OCI-LY7 (cell line): Measurements from ENCODE around the gene SORCS3. TPM values are rescaled to one million over a fixed set of nuclear protein-coding genes. Genes with fewer than 3 reads are reported as not detected.

Experiments used
- BruUV-seq: library from RNA; stranded (reverse); fragments of 400-500 nt; replicated peaks from 2 replicates; lab custom pipeline; 2021; lab: Mats Ljungman, UMichigan
- CTCF ChIA-PET: fragments of 300-600 bp; sonication (Branson Sonifier 250); formaldehyde crosslinking; loops from one replicate; lab custom pipeline; 2022; ENCODE audit warnings: antibody characterized with exemption; ENCODE audit not compliant: unreplicated experiment; lab: Charles Lee
- POLR2A ChIA-PET: fragments of 300-600 bp; sonication (Branson Sonifier 250); formaldehyde crosslinking; loops from one replicate; lab custom pipeline; 2022; ENCODE audit warnings: antibody characterized with exemption; lab: Charles Lee
- DNase-seq: peaks from one replicate; pipeline ENCODE4 v3.0.0-alpha.2; 2015; ENCODE audit warnings: low spot score
- H2AFZ ChIP-seq: fragments of 200-600 bp; sonication (generic), shearing (Covaris generic); 2 replicates; pipeline ENCODE4 v1.6.1; 2014; ENCODE audit warnings: mild to moderate bottlenecking, antibody characterized with exemption, low read length, moderate library complexity
- H3K27ac ChIP-seq: fragments of 200-600 bp; sonication (generic); 2 replicates; pipeline ENCODE4 v1.5.1; 2014; ENCODE audit warnings: mixed run types, low read depth, mild to moderate bottlenecking, moderate library complexity, low read length, inconsistent platforms; ENCODE audit not compliant: poor library complexity, severe bottlenecking
- H3K36me3 ChIP-seq: fragments of 200-600 bp; sonication (generic); 2 replicates; pipeline ENCODE4 v1.6.1; 2014; ENCODE audit warnings: mild to moderate bottlenecking, antibody characterized with exemption, low read length, moderate library complexity, mixed read lengths; ENCODE audit not compliant: insufficient read depth
- H3K4me1 ChIP-seq: fragments of 200-600 bp; sonication (generic); 2 replicates; pipeline ENCODE4 v1.5.1; 2014; ENCODE audit warnings: mild to moderate bottlenecking, low read length; ENCODE audit not compliant: insufficient read depth, poor library complexity, severe bottlenecking
- H3K4me2 ChIP-seq: fragments of 200-600 bp; sonication (generic); 2 replicates; pipeline ENCODE4 v1.6.1; 2014; ENCODE audit warnings: mild to moderate bottlenecking, low read length
- H3K4me3 ChIP-seq: fragments of 200-600 bp; sonication (generic); 2 replicates; pipeline ENCODE4 v1.5.1; 2014; ENCODE audit warnings: mild to moderate bottlenecking, low read depth, low read length; ENCODE audit not compliant: poor library complexity, severe bottlenecking
- H3K79me2 ChIP-seq: fragments of 200-600 bp; sonication (generic); 2 replicates; pipeline ENCODE4 v1.6.1; 2016; ENCODE audit warnings: low read depth, mild to moderate bottlenecking, low read length, moderate library complexity, mixed read lengths; ENCODE audit not compliant: insufficient read depth
- H3K9me2 ChIP-seq: fragments of 200-600 bp; sonication (generic); 2 replicates; pipeline ENCODE4 v1.6.1; 2016; ENCODE audit warnings: mild to moderate bottlenecking, low read length, mixed read lengths; ENCODE audit not compliant: insufficient read depth
- H3K9me3 ChIP-seq: fragments of 200-600 bp; sonication (generic); 2 replicates; pipeline ENCODE4 v1.6.1; 2014; ENCODE audit warnings: mild to moderate bottlenecking, mixed run types, low read length, mixed read lengths
- H4K20me1 ChIP-seq: fragments of 200-600 bp; sonication (generic); 2 replicates; pipeline ENCODE4 v1.6.1; 2014; ENCODE audit warnings: mild to moderate bottlenecking, antibody characterized with exemption, low read length, moderate library complexity, mixed read lengths; ENCODE audit not compliant: insufficient read depth
- EZH2phosphoT487 ChIP-seq: fragments of 200-600 bp; sonication (generic); IDR thresholded peaks from 2 replicates; pipeline ENCODE4 v1.6.1; 2018; ENCODE audit warnings: low read depth, borderline replicate concordance, mild to moderate bottlenecking, mixed run types, antibody characterized with exemption, low read length, moderate library complexity, mixed read lengths
- intact Hi-C: fragments of 100-400 bp; cut with micrococcal nuclease; formaldehyde crosslinking; loops from one replicate; pipeline ENCODE4 v1.10.0; 2022; ENCODE audit not compliant: unreplicated experiment
- total RNA-seq, 2 experiments: library from RNA; depleted of rRNA in 1 of 2; stranded (reverse); fragments of >200 nt in 1 of 2; shearing (Covaris generic) in 1 of 2; gene quantifications; 2 replicates each; pipeline ENCODE4 v1.2.3, GENCODE V29; 2014 to 2022
- TF ChIP-seq, protein P1 (sequence below): fragments of 200-600 bp; sonication (generic); conservative IDR thresholded peaks from 2 replicates; pipeline ENCODE4 v1.5.1; 2014; ENCODE audit warnings: mild to moderate bottlenecking, antibody characterized with exemption, low read length, moderate library complexity, mixed read lengths

The SORCS3 gene
- total RNA-seq, 2 experiments from 2014 or later, result not detected

DNA sequence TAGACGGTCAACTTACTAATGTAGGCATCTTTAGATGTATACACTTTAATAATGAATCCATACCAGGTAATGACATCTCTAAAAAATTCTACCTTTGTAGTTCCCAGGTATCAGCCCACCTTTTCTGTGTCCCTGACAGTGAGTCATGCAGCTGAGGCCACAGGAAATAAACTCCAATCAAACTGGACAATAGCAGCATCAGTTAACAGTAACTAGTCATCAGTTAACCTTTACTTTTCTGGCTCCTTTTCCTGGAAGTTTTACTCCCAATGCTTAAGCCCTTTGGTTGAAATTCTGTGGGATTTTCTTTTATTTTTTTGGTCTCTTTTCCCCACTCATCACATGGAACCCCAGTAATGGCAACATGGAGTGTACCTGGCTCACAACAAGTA lies 617.6 kb downstream of the SORCS3 start:
- intact Hi-C loops, result no loop called here
- no peak overlapping the region for H3K27ac ChIP-seq
- no peak overlapping the region for H3K4me2 ChIP-seq
- no peaks in the 10 kb centered on the region for H3K36me3 ChIP-seq
- ChIA-PET CTCF (no interaction called here), POLR2A (interaction anchor here (0.6 kb wide), 1 partner anchor 401 kb away, joined by 3 read pairs; no protein-coding TSS in a partner anchor)
- no peak for TF ChIP-seq EZH2phosphoT487
- TF ChIP-seq, protein P1, sequence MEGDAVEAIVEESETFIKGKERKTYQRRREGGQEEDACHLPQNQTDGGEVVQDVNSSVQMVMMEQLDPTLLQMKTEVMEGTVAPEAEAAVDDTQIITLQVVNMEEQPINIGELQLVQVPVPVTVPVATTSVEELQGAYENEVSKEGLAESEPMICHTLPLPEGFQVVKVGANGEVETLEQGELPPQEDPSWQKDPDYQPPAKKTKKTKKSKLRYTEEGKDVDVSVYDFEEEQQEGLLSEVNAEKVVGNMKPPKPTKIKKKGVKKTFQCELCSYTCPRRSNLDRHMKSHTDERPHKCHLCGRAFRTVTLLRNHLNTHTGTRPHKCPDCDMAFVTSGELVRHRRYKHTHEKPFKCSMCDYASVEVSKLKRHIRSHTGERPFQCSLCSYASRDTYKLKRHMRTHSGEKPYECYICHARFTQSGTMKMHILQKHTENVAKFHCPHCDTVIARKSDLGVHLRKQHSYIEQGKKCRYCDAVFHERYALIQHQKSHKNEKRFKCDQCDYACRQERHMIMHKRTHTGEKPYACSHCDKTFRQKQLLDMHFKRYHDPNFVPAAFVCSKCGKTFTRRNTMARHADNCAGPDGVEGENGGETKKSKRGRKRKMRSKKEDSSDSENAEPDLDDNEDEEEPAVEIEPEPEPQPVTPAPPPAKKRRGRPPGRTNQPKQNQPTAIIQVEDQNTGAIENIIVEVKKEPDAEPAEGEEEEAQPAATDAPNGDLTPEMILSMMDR, result no peak
- H3K4me1 ChIP-seq, result no peaks in the 10 kb centered on the region
- H3K79me2 ChIP-seq, result no peaks in the 10 kb centered on the region
- no peak for DNase-seq
- H2AFZ ChIP-seq, result no peak overlapping the region
- no peak overlapping the region for H3K4me3 ChIP-seq
- no TSS peak for BruUV-seq
- H4K20me1 ChIP-seq, result no peaks in the 10 kb centered on the region
- H3K9me2 ChIP-seq, result no peaks in the 10 kb centered on the region
- H3K9me3 ChIP-seq, result no peaks in the 10 kb centered on the region

DNA sequence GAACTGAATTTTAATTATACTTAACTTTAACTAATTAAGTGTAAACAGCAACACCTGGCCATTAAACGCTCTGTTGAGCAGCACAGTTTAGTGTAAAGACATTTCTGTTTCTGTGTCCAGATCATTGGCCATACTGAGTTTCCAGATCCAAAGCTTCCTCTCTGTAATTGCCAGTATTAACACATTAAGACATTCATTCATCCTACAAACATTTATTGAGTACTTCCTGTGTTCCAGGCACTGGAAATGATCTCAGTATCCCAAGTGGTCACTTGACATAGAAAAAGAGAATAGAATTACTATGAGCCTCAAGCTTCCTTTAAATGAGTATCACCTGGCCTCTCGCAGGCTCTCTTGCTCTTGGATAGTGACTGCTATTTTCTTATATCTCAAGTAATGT lies 618.1 kb downstream of the SORCS3 start:
- H3K9me2 ChIP-seq, result no peaks in the 10 kb centered on the region
- ChIA-PET POLR2A (interaction anchor here (0.6 kb wide), 1 partner anchor 400 kb away, joined by 3 read pairs; no protein-coding TSS in a partner anchor), CTCF (no interaction called here)
- no peaks in the 10 kb centered on the region for H3K9me3 ChIP-seq
- no TSS peak for BruUV-seq
- no peak overlapping the region for H2AFZ ChIP-seq
- no peaks in the 10 kb centered on the region for H3K36me3 ChIP-seq
- H3K4me2 ChIP-seq, result no peak overlapping the region
- H3K4me1 ChIP-seq, result no peaks in the 10 kb centered on the region
- H3K27ac ChIP-seq, result no peak overlapping the region
- no peaks in the 10 kb centered on the region for H4K20me1 ChIP-seq
- TF ChIP-seq EZH2phosphoT487, result no peak
- TF ChIP-seq, protein P1, result no peak
- intact Hi-C loops, result no loop called here
- no peak overlapping the region for H3K4me3 ChIP-seq
- H3K79me2 ChIP-seq, result no peaks in the 10 kb centered on the region
- no peak for DNase-seq

DNA sequence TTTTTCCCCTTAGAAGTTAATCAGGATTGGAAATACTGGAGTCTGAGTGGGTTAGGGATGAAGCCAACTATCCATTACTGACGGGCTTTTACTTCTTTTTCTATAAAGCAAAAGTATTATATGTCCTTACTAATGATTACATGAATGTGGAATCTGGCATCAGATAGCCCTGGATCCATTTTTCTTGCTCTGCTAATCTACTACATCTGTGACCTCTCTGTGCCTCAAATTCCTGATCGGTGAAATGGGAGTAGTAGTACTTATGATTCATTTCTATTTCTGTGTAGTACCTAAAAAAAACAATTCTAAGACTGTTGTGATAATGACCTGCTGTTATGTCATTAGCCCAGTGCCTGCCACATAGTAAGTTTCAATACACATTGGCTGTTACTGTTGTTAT lies 621.6 kb downstream of the SORCS3 start:
- Histone ChIP-seq H3K4me2 (no peak overlapping the region), H3K27ac (no peak overlapping the region), H3K36me3 (no peaks in the 10 kb centered on the region), H3K4me3 (no peak overlapping the region), H3K4me1 (no peaks in the 10 kb centered on the region), H3K9me2 (no peaks in the 10 kb centered on the region), H2AFZ (no peak overlapping the region), H4K20me1 (no peaks in the 10 kb centered on the region), H3K9me3 (no peaks in the 10 kb centered on the region), H3K79me2 (no peaks in the 10 kb centered on the region)
- intact Hi-C loops, result no loop called here
- CTCF ChIA-PET, result no interaction called here
- POLR2A ChIA-PET, result no interaction called here
- TF ChIP-seq, protein P1, result no peak
- TF ChIP-seq EZH2phosphoT487, result no peak
- DNase-seq, result no peak
- no TSS peak for BruUV-seq
